ENCODE results near the gene FGFBP3. TPM values are rescaled to one million over a fixed set of nuclear protein-coding genes. Genes with fewer than 3 reads are reported as not detected.
A peak's percentile ranks its signal among the peaks of the same experiment; 100 is the strongest.
"Not testable (repeated sequence)": the region's sequence is repeated elsewhere in the genome, so short reads cannot be mapped to it uniquely, and the experiment has no call there.

The FGFBP3 gene
- total RNA-seq, 1 donor from 2014 or later: 0.56 TPM

GRCh38 chr10:91901784-91902677 lies 7.3 kb downstream of the FGFBP3 start:
- ATAC-seq: peak; percentile 96

- no peak for ATAC-seq
Observed at GRCh38 chr10:91897421-91897820, 11.9 kb downstream of the FGFBP3 start.

- ATAC-seq: no peak
Observed at GRCh38 chr10:91896212-91896756, 13.0 kb downstream of the FGFBP3 start.

GRCh38 chr10:91894261-91894685 lies 15.0 kb downstream of the FGFBP3 start:
- ATAC-seq: not testable (repeated sequence)

GRCh38 chr10:91893051-91893450 lies 16.2 kb downstream of the FGFBP3 start:
- ATAC-seq: no peak

- ATAC-seq: peak; percentile 23
Observed at GRCh38 chr10:91891125-91892001, 17.9 kb downstream of the FGFBP3 start.

GRCh38 chr10:91887272-91888076 lies 21.8 kb downstream of the FGFBP3 start:
- peak; percentile 44 for ATAC-seq

- no peak for ATAC-seq
Observed at GRCh38 chr10:91886954-91887271, 22.4 kb downstream of the FGFBP3 start.

GRCh38 chr10:91885362-91886079 lies 23.8 kb downstream of the FGFBP3 start:
- no peak for ATAC-seq

GRCh38 chr10:91884536-91884935 lies 24.8 kb downstream of the FGFBP3 start:
- ATAC-seq: no peak

- peak; percentile 80 for ATAC-seq
Observed at GRCh38 chr10:91883549-91884444, 25.5 kb downstream of the FGFBP3 start.

- peak; percentile 98 for ATAC-seq
Observed at GRCh38 chr10:91880310-91880709, 29.0 kb downstream of the FGFBP3 start.

GRCh38 chr10:91879515-91880170 lies 29.6 kb downstream of the FGFBP3 start:
- ATAC-seq: no peak

GRCh38 chr10:91875779-91876178 lies 33.5 kb downstream of the FGFBP3 start:
- ATAC-seq: no peak

- ATAC-seq: no peak
Observed at GRCh38 chr10:91875156-91875555, 34.1 kb downstream of the FGFBP3 start.

GRCh38 chr10:91865562-91866081 lies 43.7 kb downstream of the FGFBP3 start:
- no peak for ATAC-seq

- ATAC-seq: no peak
Observed at GRCh38 chr10:91864744-91865143, 44.5 kb downstream of the FGFBP3 start.

GRCh38 chr10:91864099-91864498 lies 45.2 kb downstream of the FGFBP3 start:
- no peak for ATAC-seq

- ATAC-seq: no peak
Observed at GRCh38 chr10:91860885-91861284, 48.4 kb downstream of the FGFBP3 start.

GRCh38 chr10:91856637-91857036 lies 52.6 kb downstream of the FGFBP3 start:
- ATAC-seq: no peak
